A549 (cell line): Measurements from ENCODE around the gene SHISAL2A. TPM values are rescaled to one million over a fixed set of nuclear protein-coding genes. Genes with fewer than 3 reads are reported as not detected.

ENCODE experiments used
- ATAC-seq, 2 experiments: fragments of 200-7000 bp in 1 of 2; fragments of >200 bp in 1 of 2; cut with Nextera tagmentation in 1 of 2; cut with Tn5 transposase in 1 of 2; 3 replicates each; pipeline versions ENCODE4 v1.8.0 to v1.9.1; 2018 to 2020; ENCODE audit warnings: mild to moderate bottlenecking in 1 of 2, moderate library complexity in 1 of 2
- CTCF ChIA-PET: fragments of 300-600 bp; sonication (Branson Sonifier 250); formaldehyde crosslinking; extraction: SDS; loops from one replicate; lab custom pipeline; 2021; ENCODE audit warnings: antibody characterized with exemption, inconsistent platforms; lab: Yijun Ruan, JAX
- POLR2A ChIA-PET: fragments of 350-600 bp; formaldehyde crosslinking; extraction: SDS; loops from one replicate; lab custom pipeline; 2021; ENCODE audit warnings: antibody characterized with exemption, inconsistent platforms; lab: Yijun Ruan, JAX
- DNase-seq, 2 experiments: peaks; one replicate each; pipeline versions ENCODE4 v3.0.0 to v3.0.0-alpha.2; 2011 to 2016; ENCODE audit warnings: low read depth in 1 of 2, low spot score in 1 of 2
- FAIRE-seq: peaks from 2 replicates; lab custom pipeline; 2011; peaks lifted over from hg19 to GRCh38; lab: Jason Lieb, UNC
- H3K27ac ChIP-seq, 2 experiments: fragments of >200 bp; sonication (Bioruptor Twin); formaldehyde crosslinking; 3 replicates each; pipeline ENCODE4 v1.5.1; 2016 to 2017
- H3K4me1 ChIP-seq: fragments of >200 bp; sonication (Bioruptor Twin); formaldehyde crosslinking; 3 replicates; pipeline ENCODE4 v1.6.1; 2016
- H3K4me2 ChIP-seq: fragments of >200 bp; sonication (Bioruptor Twin); formaldehyde crosslinking; 3 replicates; pipeline ENCODE4 v1.6.1; 2016
- H3K4me3 ChIP-seq: fragments of >200 bp; sonication (Bioruptor Twin); formaldehyde crosslinking; 3 replicates; pipeline ENCODE4 v1.5.1; 2016
- H3K9me3 ChIP-seq: fragments of >200 bp; sonication (Bioruptor Twin); formaldehyde crosslinking; 3 replicates; pipeline ENCODE4 v1.6.1; 2016
- CBX8 ChIP-seq: fragments of 200-600 bp; sonication (generic); IDR thresholded peaks from 2 replicates; pipeline ENCODE4 v1.6.1; 2016
- CHD2 ChIP-seq: fragments of 150-350 bp; IDR thresholded peaks from 2 replicates; pipeline ENCODE4 v1.6.1; 2014; ENCODE audit warnings: low read length; ENCODE audit not compliant: partially characterized antibody
- CHD4 ChIP-seq: fragments of 200-600 bp; sonication (generic); IDR thresholded peaks from 2 replicates; pipeline ENCODE4 v1.6.1; 2016; ENCODE audit warnings: antibody characterized with exemption, mild to moderate bottlenecking, borderline replicate concordance
- EHF ChIP-seq: fragments of 250-450 bp; sonication (Bioruptor Pico); IDR thresholded peaks from 2 replicates; pipeline ENCODE4 v1.5.0; 2020; ENCODE audit warnings: mild to moderate bottlenecking
- EHMT2 ChIP-seq: fragments of 200-600 bp; sonication (generic); IDR thresholded peaks from 2 replicates; pipeline ENCODE4 v1.6.1; 2016; ENCODE audit warnings: antibody characterized with exemption, low read depth, mild to moderate bottlenecking, moderate library complexity
- HES2 ChIP-seq: fragments of >200 bp; sonication (Bioruptor Twin); formaldehyde crosslinking; IDR thresholded peaks from 2 replicates; pipeline ENCODE4 v1.6.1; 2016
- HMGXB4 ChIP-seq: fragments of 250-450 bp; sonication (Bioruptor Pico); IDR thresholded peaks from 2 replicates; pipeline ENCODE4 v1.5.0; 2021; ENCODE audit warnings: mild to moderate bottlenecking, moderate library complexity, borderline replicate concordance
- HOXB13 ChIP-seq: fragments of 250-450 bp; sonication (Bioruptor Pico); IDR thresholded peaks from 2 replicates; pipeline ENCODE4 v1.5.0; 2020; ENCODE audit warnings: low read depth, mild to moderate bottlenecking, moderate library complexity
- MAX ChIP-seq: IDR thresholded peaks from 2 replicates; pipeline ENCODE4 v1.6.1; 2012
- MAZ ChIP-seq: fragments of 150-350 bp; IDR thresholded peaks from 2 replicates; pipeline ENCODE4 v1.6.1; 2014; ENCODE audit warnings: antibody characterized with exemption, low read depth, low read length, borderline replicate concordance
- MYC ChIP-seq: IDR thresholded peaks from 2 replicates; pipeline ENCODE4 v1.6.1; 2012; ENCODE audit warnings: mild to moderate bottlenecking, inconsistent platforms, low read length, improper control_type of control experiment, borderline replicate concordance
- NR3C1 ChIP-seq: fragments of >200 bp; sonication (Bioruptor Twin); formaldehyde crosslinking; IDR thresholded peaks from 3 replicates; pipeline ENCODE4 v1.6.1; 2017
- POLR2AphosphoS2 ChIP-seq: conservative IDR thresholded peaks from 2 replicates; pipeline ENCODE4 v1.6.1; 2012; ENCODE audit warnings: low read length, improper control_type of control experiment, inconsistent platforms
- RAD21 ChIP-seq, 2 experiments: fragments of >200 bp in 1 of 2; sonication (Bioruptor Twin) in 1 of 2; formaldehyde crosslinking in 1 of 2; IDR thresholded peaks in 1 of 2; conservative IDR thresholded peaks in 1 of 2; 2 replicates in 1 of 2; 3 replicates in 1 of 2; pipeline ENCODE4 v1.6.1; 2012 to 2018; ENCODE audit warnings: inconsistent platforms in 1 of 2
- RNF2 ChIP-seq: fragments of 200-600 bp; sonication (generic); IDR thresholded peaks from 2 replicates; pipeline ENCODE4 v1.6.1; 2016; ENCODE audit warnings: low read depth, mild to moderate bottlenecking, antibody characterized with exemption, moderate library complexity, borderline replicate concordance
- SREBF2 ChIP-seq: fragments of 450-650 bp; IDR thresholded peaks from 2 replicates; pipeline ENCODE4 v1.6.1; 2014; ENCODE audit warnings: mild to moderate bottlenecking, moderate library complexity
- ZC3H11A ChIP-seq: fragments of 450-650 bp; IDR thresholded peaks from 2 replicates; pipeline ENCODE4 v1.6.1; 2014; ENCODE audit warnings: antibody characterized with exemption, mild to moderate bottlenecking
- ZFP36 ChIP-seq: fragments of 450-650 bp; IDR thresholded peaks from 2 replicates; pipeline ENCODE4 v1.6.1; 2014; ENCODE audit warnings: borderline replicate concordance; ENCODE audit not compliant: partially characterized antibody
- WGBS: methylation state at CpG from one replicate; pipeline ENCODE4 v1.1.6; 2017; ENCODE audit errors: missing lambda C conversion rate; 5-methylcytosine and 5-hydroxymethylcytosine counted together
- polyA plus RNA-seq, 4 experiments: library from polyadenylated mRNA; depleted of rRNA in 3 of 4; stranded (reverse); fragments of >200 nt; fragmentation: RNase III in 1 of 4; extraction: RNeasy Plus Mini Kit Qiagen cat#74134 plus additional on column Dnase treatment in 1 of 4; gene quantifications; 2 replicates in 3 of 4; 3 replicates in 1 of 4; pipeline ENCODE4 v1.2.3, GENCODE V29; 2011 to 2017

SHISAL2A gene
- polyA plus RNA-seq, 2 of the 4 experiments (the other 2 are of a cell fraction): not detected

GRCh38 chr1:52615489-52616042 lies 17.4 kb upstream of the SHISAL2A start:
- ATAC-seq: no peak
- TF ChIP-seq EHF (CRISPR knock-in tag): no peak
- TF ChIP-seq RNF2: no peak
- no peak for TF ChIP-seq POLR2AphosphoS2
- TF ChIP-seq, all 56 proteins: peak for 0
- ChIA-PET CTCF (no interaction called here), POLR2A (no interaction called here)
- Histone ChIP-seq H3K27ac (no peak overlapping the region), H3K9me3 (no peaks in the 10 kb centered on the region), H3K4me1 (no peaks in the 10 kb centered on the region), H3K4me2 (no peak overlapping the region), H3K4me3 (no peak overlapping the region)
- DNase-seq (no peak), FAIRE-seq (no peak)
- 42% methylated on average over 5 of the region's 5 CpGs for WGBS

GRCh38 chr1:52621950-52622349 lies 11.0 kb upstream of the SHISAL2A start:
- H3K27ac ChIP-seq: no peak overlapping the region
- 54% methylated on average over 2 of the region's 2 CpGs for WGBS
- DNase-seq: no peak
- TF ChIP-seq HOXB13 (CRISPR knock-in tag) (no peak), POLR2AphosphoS2 (no peak), ZC3H11A (no peak), EHMT2 (no peak)
- TF ChIP-seq, all 56 proteins: peak for 0
- ATAC-seq: no peak
- no peaks in the 10 kb centered on the region for H3K4me1 ChIP-seq
- POLR2A ChIA-PET: no interaction called here
- no peak overlapping the region for H3K4me3 ChIP-seq
- CTCF ChIA-PET: interaction anchor here (1.1 kb wide), 1 partner anchor 15 kb away, joined by 3 read pairs; no protein-coding TSS in a partner anchor
- H3K9me3 ChIP-seq: peaks cover 20% of the 10 kb centered on the region; the same call in 2 of the 3 replicates
- FAIRE-seq: no peak
- no peak overlapping the region for H3K4me2 ChIP-seq

- ATAC-seq (no peak), DNase-seq (no peak), FAIRE-seq (no peak)
- no peak overlapping the region for H3K27ac ChIP-seq
- CTCF ChIA-PET: no interaction called here
- no peak overlapping the region for H3K4me2 ChIP-seq
- no peaks in the 10 kb centered on the region for H3K4me1 ChIP-seq
- WGBS: 49% methylated on average over 3 of the region's 3 CpGs
- POLR2A ChIA-PET: no interaction called here
- TF ChIP-seq HES2 (no peak), MAX (no peak), RNF2 (no peak), MAZ (no peak), CHD2 (no peak), RAD21 (conservative IDR thresholded peaks at IDR 0.05 in 1 of 2, IDR thresholded peaks at IDR 0.05 in 1 of 2) (no peak), HMGXB4 (CRISPR knock-in tag) (no peak), CBX8 (no peak), ZFP36 (no peak), MYC (no peak), POLR2AphosphoS2 (no peak), SREBF2 (no peak), ZC3H11A (no peak), NR3C1 (no peak), CHD4 (no peak)
- no peak overlapping the region for H3K4me3 ChIP-seq
- H3K9me3 ChIP-seq: peaks cover 20% of the 10 kb centered on the region; the same call in 2 of the 3 replicates
These were observed 9.2 kb upstream of the SHISAL2A start for GRCh38 chr1:52623812-52624211.
